NT2/D1 (cell line): ENCODE measurements around the gene SYPL2.

Experiments used
- YY1 ChIP-seq: IDR thresholded peaks from 2 replicates; pipeline ENCODE4 v1.6.1; 2011; ENCODE audit not compliant: insufficient read length, insufficient read depth
- ZNF274 ChIP-seq: IDR thresholded peaks from 2 replicates; pipeline ENCODE4 v1.6.1; 2011; ENCODE audit warnings: mild to moderate bottlenecking, low read depth, low read length

DNA sequence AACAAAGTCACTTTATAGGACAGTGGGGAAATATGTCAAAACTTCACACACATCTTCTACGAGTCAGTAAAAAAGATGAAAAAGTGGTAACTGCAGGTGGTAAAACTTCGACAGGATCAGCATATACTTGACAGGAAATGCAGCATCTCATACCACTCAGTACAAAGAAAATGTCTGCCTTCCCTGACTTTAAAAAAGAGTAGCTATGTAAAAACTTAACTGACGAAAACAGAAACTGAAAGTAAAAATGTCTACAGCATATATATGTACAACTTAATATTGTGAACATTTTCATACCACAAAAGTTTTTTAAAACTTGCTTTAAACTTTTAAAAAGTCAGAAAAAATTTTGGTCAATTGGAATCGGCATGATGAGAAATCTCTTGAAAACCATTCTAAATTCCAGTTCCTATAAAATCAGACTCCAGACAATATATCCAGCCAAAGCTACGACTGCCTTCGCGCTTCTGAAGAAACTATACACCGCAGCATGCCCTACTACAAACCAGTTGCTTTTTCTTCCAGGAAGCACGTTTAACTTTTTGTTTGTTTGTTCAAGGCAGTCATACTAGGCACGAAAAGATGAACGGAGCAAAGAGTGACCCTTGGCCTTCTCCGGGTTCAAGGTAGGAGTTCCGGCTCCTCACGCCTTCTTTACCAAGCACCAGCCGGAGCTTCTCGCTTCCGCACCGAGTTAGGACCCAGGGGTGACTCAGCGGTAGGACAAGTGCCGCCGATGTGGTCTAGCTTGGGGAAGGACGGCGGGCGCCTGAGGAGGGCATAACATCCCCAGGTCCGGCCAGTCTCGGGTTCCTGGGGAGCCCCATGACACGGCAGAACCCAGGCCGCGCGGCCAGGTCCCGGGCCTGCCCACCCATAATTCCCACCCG lies 40.7 kb upstream of the SYPL2 start:
- TF ChIP-seq ZNF274 (no peak), YY1 (no peak)
